ENCODE measurements around the gene RFC2.
A peak's percentile ranks its signal among the peaks of the same experiment; 100 is the strongest.

The RFC2 gene

GRCh38 chr7:74299401-74299800, 45.2 kb upstream of the RFC2 start:
- TF ChIP-seq EZH2phosphoT487 (IDR thresholded peaks at IDR 0.05; ENCODE audit: borderline replicate concordance) (no peak), CTCF (conservative IDR thresholded peaks at IDR 0.05; ENCODE audit: low read length) (no peak)
- no peaks in the 10 kb centered on the region for H3K4me1 ChIP-seq (ENCODE audit: insufficient read depth, low read length, poor library complexity, severe bottlenecking)
- no peaks in the 10 kb centered on the region for H3K27me3 ChIP-seq (ENCODE audit: insufficient read depth, low read length, poor library complexity, severe bottlenecking)
- no peak overlapping the region for H3K9ac ChIP-seq (ENCODE audit: low read depth, low read length, poor library complexity, severe bottlenecking)
- no peaks in the 10 kb centered on the region for H3K9me3 ChIP-seq (ENCODE audit: insufficient read depth, low read depth, low read length)
- no peaks in the 10 kb centered on the region for H4K20me1 ChIP-seq (ENCODE audit: insufficient read depth, low read length, poor library complexity, severe bottlenecking)
- peaks cover 25% of the 10 kb centered on the region; the same call in 1 of the 2 replicates for H3K79me2 ChIP-seq (ENCODE audit: insufficient read depth, low read length)
- no peaks in the 10 kb centered on the region for H3F3A ChIP-seq (ENCODE audit: low read depth)
- H3K4me2 ChIP-seq (ENCODE audit: low read depth, low read length, poor library complexity, severe bottlenecking), result no peak overlapping the region
- H2AFZ ChIP-seq (ENCODE audit: low read length), result no peak overlapping the region
- H3K4me3 ChIP-seq (ENCODE audit: low read length, poor library complexity, severe bottlenecking), result no peak overlapping the region
- H3K9me2 ChIP-seq (replicated peaks; ENCODE audit: low read depth, low read length), result no peaks in the 10 kb centered on the region
- no peaks in the 10 kb centered on the region for H3K36me3 ChIP-seq (ENCODE audit: insufficient read depth, low read length)

- Histone ChIP-seq H3K9ac (ENCODE audit: low read depth, low read length, poor library complexity, severe bottlenecking) (no peak overlapping the region), H4K20me1 (ENCODE audit: insufficient read depth, low read length, poor library complexity, severe bottlenecking) (peaks cover 5% of the 10 kb centered on the region), H3K36me3 (ENCODE audit: insufficient read depth, low read length) (no peaks in the 10 kb centered on the region), H3K9me3 (ENCODE audit: insufficient read depth, low read depth, low read length) (no peaks in the 10 kb centered on the region), H3F3A (ENCODE audit: low read depth) (no peaks in the 10 kb centered on the region), H3K79me2 (ENCODE audit: insufficient read depth, low read length) (peaks cover 34% of the 10 kb centered on the region; the same call in 1 of the 2 replicates), H3K4me3 (ENCODE audit: low read length, poor library complexity, severe bottlenecking) (no peak overlapping the region), H3K4me2 (ENCODE audit: low read depth, low read length, poor library complexity, severe bottlenecking) (no peak overlapping the region), H3K4me1 (ENCODE audit: insufficient read depth, low read length, poor library complexity, severe bottlenecking) (peaks cover 10% of the 10 kb centered on the region), H2AFZ (ENCODE audit: low read length) (no peak overlapping the region), H3K9me2 (replicated peaks; ENCODE audit: low read depth, low read length) (no peaks in the 10 kb centered on the region), H3K27me3 (ENCODE audit: insufficient read depth, low read length, poor library complexity, severe bottlenecking) (no peaks in the 10 kb centered on the region)
- TF ChIP-seq CTCF (conservative IDR thresholded peaks at IDR 0.05; ENCODE audit: low read length) (no peak), EZH2phosphoT487 (IDR thresholded peaks at IDR 0.05; ENCODE audit: borderline replicate concordance) (no peak)
These were observed 43.5 kb upstream of the RFC2 start for GRCh38 chr7:74297516-74298233.

DNA sequence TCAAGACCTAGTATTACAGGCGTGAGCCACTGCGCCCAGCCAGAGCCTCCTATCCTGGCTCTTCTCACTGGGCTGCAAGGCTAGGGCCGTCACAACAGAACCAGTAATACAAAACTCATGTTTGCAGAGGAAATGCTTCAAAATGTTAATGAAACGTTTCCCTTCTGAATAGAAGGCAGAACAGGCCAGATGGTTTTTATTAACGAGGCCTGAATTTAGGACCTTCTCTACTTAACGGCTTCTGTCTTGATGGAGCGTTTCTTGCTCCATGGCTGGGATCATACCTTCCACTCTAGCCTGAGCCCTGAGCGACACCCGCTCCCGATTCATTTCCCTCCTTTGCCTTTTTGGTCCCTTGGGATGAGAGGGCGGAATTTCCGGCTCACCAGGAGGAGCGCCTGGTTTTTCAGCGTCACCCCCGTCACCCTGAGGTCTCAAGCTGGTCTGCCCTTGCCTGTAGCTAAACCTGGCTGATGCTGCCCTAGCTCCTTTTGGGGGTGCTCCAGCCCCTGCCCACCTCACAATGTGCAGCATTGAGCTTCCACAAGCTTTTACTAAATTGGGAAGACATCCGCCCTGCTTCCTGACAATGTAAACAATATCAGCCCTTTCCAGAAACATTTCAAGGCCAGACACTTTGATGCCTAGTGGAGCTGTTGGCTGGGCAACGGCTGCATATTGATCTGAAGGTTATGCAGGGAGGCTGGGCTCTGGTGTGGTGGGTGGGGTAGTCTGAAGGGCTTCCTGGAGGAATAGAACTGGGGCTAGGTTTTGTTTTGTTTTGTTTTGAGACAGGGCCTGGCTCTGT, 40.2 kb upstream of the RFC2 start:
- no peak overlapping the region for H2AFZ ChIP-seq (ENCODE audit: low read length)
- no peak overlapping the region for H3K4me3 ChIP-seq (ENCODE audit: low read length, poor library complexity, severe bottlenecking)
- no peaks in the 10 kb centered on the region for H3K27me3 ChIP-seq (ENCODE audit: insufficient read depth, low read length, poor library complexity, severe bottlenecking)
- no peaks in the 10 kb centered on the region for H3K9me3 ChIP-seq (ENCODE audit: insufficient read depth, low read depth, low read length)
- TF ChIP-seq CTCF (conservative IDR thresholded peaks at IDR 0.05; ENCODE audit: low read length), result no peak
- TF ChIP-seq EZH2phosphoT487 (IDR thresholded peaks at IDR 0.05; ENCODE audit: borderline replicate concordance), result no peak
- H3K9ac ChIP-seq (ENCODE audit: low read depth, low read length, poor library complexity, severe bottlenecking), result peak overlapping the region; percentile 16
- H3K9me2 ChIP-seq (replicated peaks; ENCODE audit: low read depth, low read length), result no peaks in the 10 kb centered on the region
- no peaks in the 10 kb centered on the region for H3F3A ChIP-seq (ENCODE audit: low read depth)
- H4K20me1 ChIP-seq (ENCODE audit: insufficient read depth, low read length, poor library complexity, severe bottlenecking), result peaks cover 25% of the 10 kb centered on the region
- peaks cover 25% of the 10 kb centered on the region for H3K4me1 ChIP-seq (ENCODE audit: insufficient read depth, low read length, poor library complexity, severe bottlenecking)
- peaks cover 49% of the 10 kb centered on the region for H3K79me2 ChIP-seq (ENCODE audit: insufficient read depth, low read length)
- H3K4me2 ChIP-seq (ENCODE audit: low read depth, low read length, poor library complexity, severe bottlenecking), result peak overlapping the region; percentile 24
- no peaks in the 10 kb centered on the region for H3K36me3 ChIP-seq (ENCODE audit: insufficient read depth, low read length)

Measured in Loucy (cell line).